Stimulated activated CD4-positive, alpha-beta T cell treated with anti-CD3 and anti-CD28 coated beads, Interleukin-4, amount 100 ng/mL, for 24 hours (primary cell): ENCODE results near the gene PITX2.
"Not testable (repeated sequence)": the region's sequence is repeated elsewhere in the genome, so short reads cannot be mapped to it uniquely, and the experiment has no call there.

ENCODE experiments used
- DNase-seq: peaks from one replicate; pipeline ENCODE4 v3.0.0-alpha.2; 2020

The PITX2 gene

DNA sequence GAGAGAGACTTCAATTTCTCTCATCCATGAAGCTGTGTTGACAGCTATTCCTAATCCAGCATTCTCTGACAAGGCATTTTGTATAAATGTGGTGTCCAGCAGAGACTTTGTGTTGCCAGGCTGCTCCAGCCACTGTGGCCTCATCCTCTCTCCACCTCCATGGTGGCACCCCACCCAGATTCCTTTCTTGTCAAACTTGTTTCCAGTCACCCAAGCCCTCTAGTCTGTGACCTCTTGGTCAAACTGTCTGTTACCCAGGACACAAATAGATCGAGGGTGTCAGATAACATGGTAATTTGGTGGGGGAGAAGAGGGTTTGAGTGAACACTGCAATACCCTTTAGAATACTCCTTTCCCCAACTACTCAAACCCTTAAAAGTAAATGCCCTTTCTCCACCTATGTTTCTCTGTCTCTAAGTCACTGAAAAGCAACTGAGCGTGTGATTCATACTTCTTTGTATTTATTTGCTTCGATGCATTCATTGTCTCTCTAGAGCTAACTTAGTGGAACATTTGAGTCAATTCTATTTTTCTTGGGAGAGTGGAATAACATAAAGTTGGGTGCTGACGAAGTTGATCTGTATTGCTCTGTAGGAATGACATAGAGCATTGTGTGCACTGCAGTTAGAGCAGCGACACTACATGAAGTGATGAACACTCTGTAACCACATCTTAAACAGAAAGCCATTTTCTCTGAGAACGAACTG, 13.7 kb downstream of the PITX2 start:
- DNase-seq, result no peak

DNA sequence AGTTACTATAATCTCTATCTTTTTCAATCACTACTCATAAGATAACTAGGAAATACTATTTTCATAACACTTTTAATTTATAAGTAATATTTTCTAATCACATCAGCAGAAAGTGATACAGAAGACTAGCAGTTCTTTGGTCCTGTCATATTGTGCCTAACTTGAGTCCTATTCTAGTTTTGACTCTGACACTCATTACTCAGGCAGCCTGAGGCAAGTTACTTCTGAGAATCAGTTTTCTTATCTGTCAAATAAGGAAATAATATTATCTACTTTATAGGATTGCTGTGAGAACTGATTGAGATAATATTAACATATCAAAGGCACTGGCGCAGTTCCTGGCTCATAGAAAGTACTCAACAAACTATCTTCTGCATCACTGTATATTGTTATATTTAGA, 17.8 kb downstream of the PITX2 start:
- no peak for DNase-seq

DNA sequence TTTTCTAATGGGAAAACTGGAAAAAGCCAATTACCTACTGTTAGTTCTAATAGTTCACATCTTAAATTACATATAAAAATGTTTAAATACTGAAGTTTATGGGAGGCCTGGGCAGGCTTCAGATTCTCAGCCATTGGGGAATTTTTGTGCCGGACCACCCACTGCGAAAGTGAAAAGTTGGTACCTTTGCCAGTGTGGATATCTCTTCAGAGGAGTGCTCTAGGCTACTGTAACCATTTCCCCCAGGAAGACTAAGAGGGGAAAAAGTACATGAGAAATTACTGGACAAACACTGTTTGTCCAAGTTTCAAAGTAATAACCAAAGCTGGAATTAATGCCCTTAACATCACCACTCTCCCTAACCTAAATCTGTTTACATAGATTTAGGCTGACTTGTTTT, 20.8 kb downstream of the PITX2 start:
- no peak for DNase-seq

DNA sequence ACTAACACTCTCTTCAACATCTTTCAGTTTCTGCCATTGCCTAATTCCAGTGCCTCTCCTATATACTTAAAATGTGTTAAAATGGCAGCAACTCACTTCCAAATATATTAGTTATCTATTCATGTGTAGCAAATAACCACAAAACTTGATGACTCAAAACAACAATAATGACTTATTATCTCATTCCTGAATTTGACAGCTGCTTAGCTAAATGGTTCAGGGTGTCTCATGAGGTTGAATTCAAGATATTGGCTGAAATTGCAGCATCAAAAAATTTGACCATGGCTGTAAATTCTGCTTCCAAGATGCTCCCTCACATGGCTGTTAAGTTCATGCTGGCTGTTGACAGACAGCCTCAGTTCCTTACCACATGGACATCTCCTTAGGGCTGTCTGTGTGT, 25.3 kb downstream of the PITX2 start:
- DNase-seq, result no peak

DNA sequence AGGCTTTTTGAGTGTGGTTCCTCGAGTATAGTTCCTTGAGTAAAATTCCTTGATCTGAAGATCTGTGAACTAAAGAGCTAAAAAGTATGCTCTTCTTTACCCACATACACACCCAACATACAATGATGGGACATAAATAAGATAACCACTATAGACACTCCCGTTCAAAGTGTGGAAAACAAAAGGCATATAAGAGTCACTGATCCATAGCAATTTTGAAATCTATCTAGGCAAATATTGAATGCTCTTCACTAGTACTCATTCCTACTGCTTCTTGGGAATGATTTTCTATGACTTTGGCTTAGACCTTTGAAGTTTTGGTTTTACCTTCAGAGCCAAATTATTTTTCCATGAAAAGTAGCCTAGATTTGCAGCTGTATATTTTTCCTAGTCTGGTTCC, 26.4 kb downstream of the PITX2 start:
- no peak for DNase-seq

DNA sequence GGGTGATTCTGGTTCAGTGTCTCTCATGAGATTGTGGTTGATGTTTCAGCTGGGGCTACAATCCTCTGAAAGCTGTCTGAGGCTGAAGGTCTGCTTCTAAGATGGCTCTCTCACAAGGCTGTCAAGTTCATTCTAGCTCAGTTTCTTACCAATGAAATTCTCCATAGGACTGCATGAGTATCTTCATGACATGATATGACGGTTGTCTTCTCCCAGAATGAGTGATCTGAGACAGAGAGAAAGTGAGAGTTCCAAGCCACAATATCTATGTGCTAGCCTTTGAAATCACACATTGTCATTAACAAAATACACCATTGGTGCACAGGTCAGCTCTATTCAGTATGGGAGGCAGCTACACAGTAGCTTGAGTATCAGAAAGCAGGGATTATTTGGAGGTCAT, 27.3 kb downstream of the PITX2 start:
- no peak for DNase-seq

DNA sequence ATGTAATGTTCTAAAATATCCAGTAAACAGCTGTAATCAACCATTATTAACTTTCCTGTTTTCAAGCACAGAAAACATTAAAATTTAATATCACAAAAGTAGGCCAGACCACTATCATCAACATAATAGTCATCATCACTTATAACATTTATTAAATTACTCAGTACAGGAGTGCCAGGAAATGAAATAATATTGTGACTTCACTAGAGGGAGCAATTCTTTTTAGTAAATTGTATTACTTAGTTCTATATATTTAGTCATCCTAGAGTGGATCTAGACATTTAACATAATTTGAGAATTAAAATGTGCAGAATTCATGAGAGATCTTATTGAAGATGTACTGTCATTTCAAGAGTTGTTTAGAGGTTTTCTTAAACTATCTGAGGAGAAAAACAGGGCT, 33.6 kb downstream of the PITX2 start:
- DNase-seq, result no peak

DNA sequence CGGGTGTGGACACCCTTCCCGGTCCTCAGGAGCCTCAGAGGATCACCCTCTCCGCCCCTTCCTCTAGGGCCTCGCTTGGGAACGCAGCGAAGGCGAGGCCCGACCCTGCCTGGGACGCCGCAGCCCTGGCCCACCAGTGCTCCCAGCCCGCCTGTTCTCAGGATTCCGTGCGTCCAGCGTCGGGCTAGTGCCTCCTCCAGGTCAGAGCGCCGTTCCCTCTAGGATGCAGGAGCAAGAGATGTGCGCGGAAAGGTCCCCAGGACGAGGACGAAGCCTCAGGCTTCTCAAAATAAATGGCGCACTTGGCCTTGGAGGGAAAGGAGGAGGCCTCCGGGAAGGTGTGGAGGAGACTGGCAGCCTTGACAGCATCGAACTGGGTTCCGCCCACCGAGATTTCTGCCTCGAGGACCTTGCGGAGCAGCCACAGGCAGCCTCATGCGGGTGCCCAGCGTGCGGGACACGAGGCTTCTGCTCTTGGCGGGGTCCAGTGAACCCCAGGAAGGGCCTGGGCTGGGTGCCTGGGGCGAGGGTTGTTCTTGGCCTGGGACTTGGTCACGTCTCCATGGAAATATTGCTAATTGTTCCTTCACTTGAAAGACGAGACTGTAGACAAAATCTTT, 35.1 kb downstream of the PITX2 start:
- no peak for DNase-seq

DNA sequence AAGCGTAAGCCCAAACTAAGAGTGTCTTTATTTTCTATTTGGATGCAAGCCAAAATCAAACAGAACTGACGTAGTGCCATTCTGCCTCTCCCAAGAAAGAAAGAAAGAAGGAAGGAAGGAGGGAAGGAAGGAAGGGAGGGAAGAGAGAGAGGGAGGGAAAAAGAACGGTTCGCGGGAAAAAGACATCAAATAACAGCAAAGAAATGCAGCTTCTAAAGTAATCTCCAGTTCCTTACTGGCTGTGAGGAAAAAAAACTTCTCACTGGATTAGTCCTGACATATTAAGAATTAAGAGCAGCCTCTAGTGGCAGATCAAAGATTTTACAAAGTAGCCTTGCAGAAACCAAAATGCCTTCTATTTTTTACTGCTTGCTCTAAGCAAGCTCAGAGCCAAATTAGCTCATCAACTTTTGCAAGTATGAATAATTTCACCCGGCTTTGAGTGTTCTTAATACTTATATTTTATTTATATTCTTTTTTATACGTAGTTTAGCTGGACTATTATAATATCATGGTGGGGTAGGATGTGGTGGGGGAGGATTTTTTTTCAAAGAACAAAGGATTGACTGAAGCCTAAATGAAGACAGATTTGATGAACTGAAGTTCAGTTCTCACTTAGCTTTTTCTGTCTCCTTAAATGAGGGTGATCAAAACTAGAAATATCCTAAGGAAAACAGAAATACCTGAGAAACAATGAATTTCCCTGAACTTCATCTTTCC, 36.6 kb downstream of the PITX2 start:
- DNase-seq, result no peak

DNA sequence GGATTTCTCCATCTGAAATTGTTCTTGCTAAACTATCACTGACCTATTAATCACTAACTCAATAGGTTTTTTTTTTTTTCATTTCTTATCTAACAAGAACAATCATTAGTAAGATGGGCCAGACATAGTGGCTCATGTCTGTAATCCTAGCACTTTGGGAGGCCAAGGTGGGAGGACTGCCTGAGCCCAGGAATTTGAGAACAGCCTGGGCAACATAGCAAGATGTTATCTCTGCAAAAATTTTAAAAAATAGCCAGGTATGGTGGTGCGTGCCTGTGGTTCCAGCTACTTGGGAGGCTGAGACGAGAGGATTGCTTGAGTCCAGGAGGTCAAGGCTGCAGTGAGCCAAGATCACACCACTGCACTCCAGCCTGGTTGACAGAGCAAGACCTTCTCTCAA, 46.2 kb downstream of the PITX2 start:
- DNase-seq, result not testable (repeated sequence)
